ENCODE results near the gene MAST1.

- TF ChIP-seq GATA3 (IDR thresholded peaks at IDR 0.05; ENCODE audit: low read depth, low read length) (no peak), GATA2 (IDR thresholded peaks at IDR 0.05; ENCODE audit: low read depth, low read length) (no peak)
These were observed 41.9 kb upstream of the MAST1 start for GRCh38 chr19:12796146-12797071.
